Measurements from ENCODE around the gene DNASE2B.
"Not testable (repeated sequence)": the region's sequence is repeated elsewhere in the genome, so short reads cannot be mapped to it uniquely, and the experiment has no call there.

DNA sequence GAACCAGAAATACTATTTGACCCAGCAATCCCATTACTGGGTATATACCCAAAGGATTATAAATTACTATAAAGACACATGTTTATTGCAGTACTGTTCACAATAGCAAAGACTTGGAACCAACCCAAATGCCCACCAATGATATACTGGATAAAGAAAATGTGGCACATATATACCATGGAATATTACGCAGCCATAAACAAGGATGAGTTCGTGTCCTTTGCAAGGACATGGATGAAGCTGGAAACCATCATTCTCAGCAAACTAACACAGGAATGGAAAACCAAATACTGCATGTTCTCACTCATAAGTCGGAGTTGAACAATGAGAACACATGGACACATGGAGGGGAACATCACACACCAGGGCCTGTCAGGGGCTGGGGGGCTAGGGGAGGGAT lies 50.4 kb downstream of the DNASE2B start:
- not testable (repeated sequence) for TF ChIP-seq POLR2AphosphoS5 (IDR thresholded peaks at IDR 0.05)
- TF ChIP-seq, protein P1, sequence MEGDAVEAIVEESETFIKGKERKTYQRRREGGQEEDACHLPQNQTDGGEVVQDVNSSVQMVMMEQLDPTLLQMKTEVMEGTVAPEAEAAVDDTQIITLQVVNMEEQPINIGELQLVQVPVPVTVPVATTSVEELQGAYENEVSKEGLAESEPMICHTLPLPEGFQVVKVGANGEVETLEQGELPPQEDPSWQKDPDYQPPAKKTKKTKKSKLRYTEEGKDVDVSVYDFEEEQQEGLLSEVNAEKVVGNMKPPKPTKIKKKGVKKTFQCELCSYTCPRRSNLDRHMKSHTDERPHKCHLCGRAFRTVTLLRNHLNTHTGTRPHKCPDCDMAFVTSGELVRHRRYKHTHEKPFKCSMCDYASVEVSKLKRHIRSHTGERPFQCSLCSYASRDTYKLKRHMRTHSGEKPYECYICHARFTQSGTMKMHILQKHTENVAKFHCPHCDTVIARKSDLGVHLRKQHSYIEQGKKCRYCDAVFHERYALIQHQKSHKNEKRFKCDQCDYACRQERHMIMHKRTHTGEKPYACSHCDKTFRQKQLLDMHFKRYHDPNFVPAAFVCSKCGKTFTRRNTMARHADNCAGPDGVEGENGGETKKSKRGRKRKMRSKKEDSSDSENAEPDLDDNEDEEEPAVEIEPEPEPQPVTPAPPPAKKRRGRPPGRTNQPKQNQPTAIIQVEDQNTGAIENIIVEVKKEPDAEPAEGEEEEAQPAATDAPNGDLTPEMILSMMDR (IDR thresholded peaks at IDR 0.05): not testable (repeated sequence)
